ENCODE results near the gene ACBD4.
"Not testable (repeated sequence)": the region's sequence is repeated elsewhere in the genome, so short reads cannot be mapped to it uniquely, and the experiment has no call there.

Gene ACBD4

GRCh38 chr17:45121055-45121454, 14.4 kb upstream of the ACBD4 start:
- no peak for DNase-seq

GRCh38 chr17:45123076-45123770, 12.3 kb upstream of the ACBD4 start:
- no peak for DNase-seq

- no peak for DNase-seq
Observed at GRCh38 chr17:45123930-45124796, 11.3 kb upstream of the ACBD4 start.

- not testable (repeated sequence) for DNase-seq
Observed at GRCh38 chr17:45124797-45125122, 10.7 kb upstream of the ACBD4 start.

GRCh38 chr17:45125509-45125908, 10.0 kb upstream of the ACBD4 start:
- DNase-seq: no peak

- no peak for DNase-seq
Observed at GRCh38 chr17:45127207-45127547, 8.3 kb upstream of the ACBD4 start.

- no peak for DNase-seq
Observed at GRCh38 chr17:45127548-45128300, 7.8 kb upstream of the ACBD4 start.

GRCh38 chr17:45128331-45128730, 7.2 kb upstream of the ACBD4 start:
- DNase-seq: no peak

- no peak for DNase-seq
Observed at GRCh38 chr17:45128989-45129388, 6.5 kb upstream of the ACBD4 start.

GRCh38 chr17:45129426-45129939, 6.0 kb upstream of the ACBD4 start:
- DNase-seq: no peak

- no peak for DNase-seq
Observed at GRCh38 chr17:45129940-45130680, 5.4 kb upstream of the ACBD4 start.

GRCh38 chr17:45130681-45131615, 4.5 kb upstream of the ACBD4 start:
- no peak for DNase-seq

- DNase-seq: no peak
Observed at GRCh38 chr17:45131616-45132319, 3.7 kb upstream of the ACBD4 start.

GRCh38 chr17:45132320-45132571, 3.2 kb upstream of the ACBD4 start, which contains the start of gene PLCD3:
PLCD3 (minus strand) TSS chr17:45132515; CDS start chr17:45132410, 105 bp downstream.
- DNase-seq: no peak

GRCh38 chr17:45132572-45133463, 2.7 kb upstream of the ACBD4 start:
- DNase-seq: peak; percentile 33

- no peak for DNase-seq
Observed at GRCh38 chr17:45135978-45136791, 698 bp downstream of the ACBD4 start.

GRCh38 chr17:45136846-45137560, 1.5 kb downstream of the ACBD4 start:
- no peak for DNase-seq

- DNase-seq: no peak
Observed at GRCh38 chr17:45137561-45138305, 2.2 kb downstream of the ACBD4 start.

Data from NCI-H1436 treated with DMSO at 0.1 percent for 48 hours (cell line).